M059J (cell line): Measurements from ENCODE around the gene KRI1. TPM values are rescaled to one million over a fixed set of nuclear protein-coding genes. Genes with fewer than 3 reads are reported as not detected.
"Not testable (repeated sequence)": the region's sequence is repeated elsewhere in the genome, so short reads cannot be mapped to it uniquely, and the experiment has no call there.

Experiments
- DNase-seq: peaks from one replicate; pipeline ENCODE4 v3.0.0-alpha.2; 2012; ENCODE audit warnings: low read depth
- total RNA-seq: library from RNA; depleted of rRNA; stranded (reverse); fragments of >200 nt; shearing (Covaris generic); gene quantifications from 2 replicates; pipeline ENCODE4 v1.2.3, GENCODE V29; 2014

KRI1 gene
- total RNA-seq, 1 experiment from 2014 or later: 10.5 TPM

- no peak for DNase-seq
Measured at GRCh38 chr19:10550336-10550735, 15.5 kb downstream of the KRI1 start.

DNA sequence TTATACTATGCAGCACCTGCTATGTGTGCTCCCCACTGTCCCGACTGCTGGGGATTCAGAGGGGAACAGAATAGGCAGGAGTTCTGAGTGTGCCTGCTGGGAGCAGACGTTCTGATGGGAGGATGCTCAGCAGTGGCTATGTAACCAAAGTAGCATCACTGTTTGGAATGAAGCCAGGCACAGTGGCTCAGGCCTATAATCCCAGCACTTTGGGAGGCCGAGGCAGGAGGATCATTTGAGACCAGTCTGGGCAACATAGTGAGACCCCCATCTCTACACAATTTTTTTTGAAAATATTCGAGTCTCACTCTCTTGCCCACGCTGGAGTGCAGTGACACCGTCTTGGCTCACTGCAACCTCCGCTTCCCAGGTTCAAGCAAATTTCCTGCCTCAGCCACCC lies 16.1 kb downstream of the KRI1 start:
- DNase-seq: no peak

DNA sequence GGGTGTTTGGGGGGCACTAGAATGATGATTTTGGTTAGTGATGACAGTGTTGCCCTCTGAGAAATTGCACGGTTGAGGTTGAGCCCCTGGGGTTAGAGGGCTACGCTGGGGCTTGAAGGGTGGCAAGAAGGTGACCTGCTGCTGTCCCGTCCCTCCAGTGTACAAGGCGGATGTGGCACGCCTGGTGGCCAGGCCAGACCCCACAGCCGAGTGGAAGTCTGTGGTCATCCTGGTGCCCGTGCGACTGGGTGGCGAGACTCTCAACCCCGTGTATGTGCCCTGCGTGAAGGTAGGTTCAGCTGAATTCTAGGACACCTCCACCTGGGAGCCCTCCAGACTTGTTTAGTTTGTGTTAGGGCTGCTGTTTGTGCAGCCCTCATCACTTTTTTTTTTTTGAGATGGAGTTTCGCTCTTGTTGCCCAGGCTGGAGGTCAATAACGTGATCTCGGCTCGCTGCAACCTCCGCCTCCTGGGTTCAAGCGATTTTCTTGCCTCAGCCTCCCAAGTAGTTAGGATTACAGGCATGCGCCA lies 17.0 kb downstream of the KRI1 start:
- DNase-seq: no peak

DNA sequence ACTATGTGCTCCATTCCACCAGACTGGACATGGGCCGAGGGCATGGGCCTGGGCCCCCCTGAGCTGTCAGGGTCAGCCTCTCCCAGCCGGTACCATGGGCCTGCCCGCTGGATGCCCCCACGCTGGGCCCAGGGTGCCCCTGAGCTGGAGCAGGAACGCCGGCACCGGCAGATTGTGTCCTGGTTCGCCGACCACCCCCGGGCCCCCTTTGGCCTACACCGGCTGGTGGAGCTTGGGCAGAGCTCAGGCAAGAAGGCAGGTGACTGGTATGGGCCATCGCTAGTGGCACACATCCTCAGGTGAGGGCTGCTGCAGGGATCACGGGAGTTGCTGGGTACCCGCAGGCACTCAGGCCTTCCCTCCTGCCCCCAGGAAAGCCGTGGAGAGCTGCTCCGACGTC lies 19.0 kb downstream of the KRI1 start:
- no peak for DNase-seq

DNA sequence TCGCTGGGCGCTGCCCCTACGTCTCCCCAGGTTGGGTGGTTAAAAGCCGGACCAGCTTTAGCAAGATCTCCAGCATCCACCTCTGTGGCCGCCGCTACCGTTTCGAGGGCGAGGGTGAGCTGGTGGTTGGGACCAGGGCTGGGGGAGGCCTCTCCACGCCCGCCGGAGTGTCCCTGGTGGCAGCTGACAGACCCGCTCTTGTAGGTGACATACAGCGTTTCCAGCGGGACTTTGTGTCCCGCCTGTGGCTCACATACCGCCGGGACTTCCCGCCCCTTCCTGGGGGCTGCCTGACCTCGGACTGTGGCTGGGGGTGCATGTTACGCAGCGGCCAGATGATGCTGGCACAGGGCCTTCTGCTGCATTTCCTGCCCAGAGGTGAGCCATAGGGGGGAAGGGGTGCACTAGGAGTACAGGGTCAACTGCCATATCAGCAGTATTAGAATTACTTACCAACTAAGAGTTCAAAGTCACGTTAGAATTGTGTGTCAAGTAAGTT lies 21.0 kb downstream of the KRI1 start:
- no peak for DNase-seq

DNA sequence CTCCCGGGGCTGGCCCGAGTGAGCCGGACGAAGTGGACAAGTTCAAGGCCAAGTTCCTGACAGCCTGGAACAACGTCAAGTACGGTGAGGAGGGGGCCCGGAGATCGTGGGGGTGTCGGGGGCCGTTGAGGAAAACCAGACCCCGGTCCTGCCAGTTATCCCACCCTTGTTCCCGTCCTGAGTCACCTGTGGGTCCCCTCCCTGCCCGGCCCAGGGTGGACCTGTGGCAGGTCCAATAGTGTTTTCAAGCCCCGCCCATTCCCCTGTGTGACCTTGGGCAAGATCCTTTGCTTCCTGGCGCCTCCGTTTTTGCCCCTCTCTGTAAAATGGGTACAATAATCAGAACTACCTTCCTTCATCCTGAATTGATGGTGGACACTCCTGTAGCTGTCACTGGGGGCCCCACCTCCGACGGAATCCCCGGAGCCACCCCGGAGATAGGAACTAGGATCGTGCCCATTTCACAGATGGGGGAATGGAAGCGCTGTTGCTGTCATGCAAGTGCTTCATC lies 21.5 kb downstream of the KRI1 start:
- DNase-seq: no peak

DNA sequence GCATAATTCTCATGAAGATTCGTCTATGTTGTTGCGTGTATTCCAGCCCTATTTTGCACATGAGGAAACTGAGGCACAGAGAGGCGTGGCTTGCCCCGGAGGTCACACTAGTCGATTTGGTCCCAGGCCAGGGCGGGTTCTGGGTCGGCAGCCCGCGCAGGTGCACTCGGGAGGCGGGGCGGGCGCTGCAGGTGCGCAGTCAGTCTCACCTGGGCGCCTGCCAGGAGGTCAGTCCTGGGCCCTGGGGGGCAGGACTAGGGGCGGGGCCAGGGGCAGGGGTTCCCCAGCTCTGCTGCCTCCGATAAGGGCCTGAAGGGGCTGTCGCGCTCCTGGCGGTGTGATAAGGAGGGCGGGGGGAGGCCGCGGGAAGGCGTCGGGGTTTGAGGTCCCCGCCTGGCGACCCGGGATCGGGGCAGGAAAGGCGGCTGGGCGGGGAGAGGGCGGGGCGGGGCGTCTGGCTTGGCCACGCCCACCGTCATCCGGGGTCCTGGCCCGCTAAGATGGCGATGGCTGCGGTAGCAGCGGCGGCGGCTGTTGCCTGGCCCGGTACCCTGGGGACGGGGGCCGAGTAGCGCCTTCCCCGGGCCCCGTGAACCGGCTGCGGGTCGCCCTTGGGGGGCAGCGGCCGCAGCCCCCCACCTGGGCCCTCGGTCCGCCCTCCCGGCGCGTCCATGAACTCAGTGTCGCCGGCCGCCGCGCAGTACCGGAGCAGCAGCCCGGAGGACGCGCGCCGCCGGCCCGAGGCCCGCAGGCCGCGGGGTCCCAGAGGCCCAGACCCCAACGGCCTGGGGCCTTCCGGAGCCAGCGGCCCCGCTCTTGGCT lies 22.2 kb downstream of the KRI1 start, which contains the start of gene ATG4D:
TSS of gene ATG4D (plus strand) at position 485 of the 822 bp plus-strand sequence. CDS start at position 672, 187 bp downstream.
- DNase-seq: peak; percentile 55

DNA sequence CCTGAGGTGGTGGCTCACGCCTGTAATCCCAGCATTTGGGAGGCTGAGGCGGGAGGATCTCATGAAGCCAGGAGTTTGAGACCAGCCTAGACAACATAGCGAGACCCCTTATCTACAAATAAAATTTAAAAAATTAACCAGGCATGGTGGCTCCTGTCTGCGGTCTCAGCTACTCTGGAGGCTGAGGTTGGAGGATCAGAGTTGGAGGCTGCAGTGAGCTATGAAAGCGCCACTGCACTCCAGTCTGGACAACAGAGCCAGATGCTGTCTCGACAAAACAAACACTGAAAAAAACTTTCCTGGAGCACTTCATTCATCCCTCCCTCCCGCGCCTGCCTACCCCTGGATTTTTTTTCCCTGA lies 22.8 kb downstream of the KRI1 start:
- DNase-seq: no peak

DNA sequence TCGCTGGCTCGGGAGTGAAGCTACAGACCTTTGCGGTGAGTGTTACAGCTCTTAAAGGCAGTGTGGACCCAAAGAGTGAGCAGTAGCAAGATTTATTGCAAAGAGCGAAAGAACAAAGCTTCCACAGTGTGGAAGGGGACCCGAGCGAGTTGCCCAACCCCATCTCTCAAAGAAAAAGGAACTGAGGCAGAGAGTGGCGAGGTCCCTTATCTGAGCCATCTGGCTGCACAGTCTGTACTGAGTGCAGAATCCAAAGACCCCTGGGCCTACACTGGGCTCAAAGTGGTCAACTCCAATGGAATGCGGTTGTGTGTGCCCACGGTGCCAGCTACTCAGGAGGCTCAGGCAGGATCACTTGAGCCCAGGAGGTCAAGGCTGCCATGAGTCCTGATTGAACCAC lies 26.8 kb downstream of the KRI1 start:
- DNase-seq: not testable (repeated sequence)

DNA sequence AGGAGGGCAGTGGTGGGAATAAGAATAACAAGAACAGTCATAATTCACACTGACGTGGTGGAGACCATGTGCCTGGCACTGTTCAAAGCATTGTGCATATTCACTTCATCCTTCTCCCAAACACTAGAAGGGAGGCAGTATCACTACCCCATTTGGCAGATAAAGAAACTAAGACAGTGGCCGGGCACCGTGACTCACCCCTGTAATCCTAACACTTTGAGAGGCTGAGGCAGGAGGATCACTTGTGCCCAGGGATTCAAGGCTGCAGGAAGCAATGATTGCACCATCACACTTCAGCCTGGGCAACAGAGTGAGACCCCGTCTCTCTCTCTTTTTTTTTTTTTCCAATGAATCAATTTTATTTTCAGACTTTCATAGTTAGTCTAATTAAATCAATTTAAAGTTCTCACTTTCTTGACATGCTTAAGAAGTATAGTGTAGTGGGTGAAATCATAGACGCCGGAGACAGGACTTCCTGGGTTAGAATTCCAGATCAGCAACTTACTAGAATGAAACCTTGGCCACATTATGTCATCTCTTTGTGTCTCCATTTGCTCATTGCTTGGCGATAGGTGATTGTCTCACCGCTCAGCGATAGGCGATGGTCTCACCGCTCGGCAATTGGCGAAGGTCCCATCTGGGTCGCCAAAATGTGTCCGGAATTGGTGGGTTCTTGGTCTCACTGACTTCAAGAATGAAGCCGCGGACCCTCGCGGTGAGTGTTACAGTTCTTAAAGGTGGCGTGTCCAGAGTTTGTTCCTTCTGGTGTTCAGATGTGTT lies 27.4 kb downstream of the KRI1 start:
- DNase-seq: no peak

GRCh38 chr19:10537668-10538067 lies 28.1 kb downstream of the KRI1 start:
- DNase-seq: no peak

GRCh38 chr19:10535613-10536012 lies 30.2 kb downstream of the KRI1 start:
- DNase-seq: no peak

GRCh38 chr19:10533646-10534386 lies 32.0 kb downstream of the KRI1 start:
- DNase-seq: peak; percentile 69

DNA sequence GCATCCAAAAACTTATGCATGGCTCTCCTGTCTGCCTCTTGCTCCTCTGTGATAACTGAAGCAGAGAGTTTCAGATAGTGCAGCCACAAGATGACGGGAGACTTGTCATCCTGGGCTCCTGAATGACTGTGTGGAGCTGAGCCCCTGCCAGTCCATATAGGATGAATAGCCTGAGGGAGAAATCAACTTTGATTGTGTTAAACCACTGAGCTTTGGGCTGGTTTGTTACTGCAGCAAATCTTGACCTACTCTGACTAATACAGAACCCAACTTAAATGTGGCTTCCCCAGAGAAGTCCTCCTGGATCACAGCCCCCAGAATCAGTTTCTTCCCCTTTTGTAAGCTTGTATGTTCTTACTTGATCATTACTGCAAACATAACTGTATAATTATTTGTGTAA lies 33.4 kb downstream of the KRI1 start:
- DNase-seq: no peak

- not testable (repeated sequence) for DNase-seq
Measured at GRCh38 chr19:10526887-10527286, 38.9 kb downstream of the KRI1 start.

GRCh38 chr19:10525636-10526035 lies 40.2 kb downstream of the KRI1 start:
- DNase-seq: no peak

- no peak for DNase-seq
Measured at GRCh38 chr19:10523135-10523636, 42.6 kb downstream of the KRI1 start.

DNA sequence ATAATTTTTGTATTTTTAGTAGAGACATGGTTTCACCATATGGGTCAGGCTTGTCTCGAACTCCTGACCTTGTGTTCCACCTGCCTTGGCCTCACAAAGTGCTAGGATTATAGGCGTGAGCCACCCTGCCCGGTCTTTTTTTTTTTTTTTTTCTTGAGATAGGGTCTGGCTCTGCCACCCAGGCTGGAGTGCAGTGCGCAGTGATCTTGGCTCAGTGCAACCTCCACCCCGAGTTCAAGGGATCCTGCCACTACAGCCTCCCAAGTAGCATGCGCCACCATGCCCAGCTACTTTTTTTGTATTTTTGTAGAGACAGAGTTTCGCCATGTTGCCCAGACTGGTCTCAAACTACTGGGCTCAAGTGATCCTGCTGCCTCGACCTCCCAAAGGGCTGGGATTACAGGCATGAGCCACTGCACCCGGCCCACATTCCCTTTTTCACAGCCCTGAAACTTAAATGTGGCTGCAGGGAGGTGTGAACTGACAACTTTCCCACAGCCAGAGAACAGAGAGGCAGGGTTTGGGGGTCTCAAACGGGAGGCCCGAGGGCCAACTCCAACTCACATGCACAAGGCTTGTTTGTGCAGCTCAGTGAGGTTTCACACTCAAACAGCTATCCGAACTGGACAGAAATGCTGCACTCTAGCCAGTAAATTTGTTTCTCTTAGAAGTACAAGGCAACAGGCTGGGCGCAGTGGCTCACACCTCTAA lies 44.2 kb downstream of the KRI1 start:
- no peak for DNase-seq

DNA sequence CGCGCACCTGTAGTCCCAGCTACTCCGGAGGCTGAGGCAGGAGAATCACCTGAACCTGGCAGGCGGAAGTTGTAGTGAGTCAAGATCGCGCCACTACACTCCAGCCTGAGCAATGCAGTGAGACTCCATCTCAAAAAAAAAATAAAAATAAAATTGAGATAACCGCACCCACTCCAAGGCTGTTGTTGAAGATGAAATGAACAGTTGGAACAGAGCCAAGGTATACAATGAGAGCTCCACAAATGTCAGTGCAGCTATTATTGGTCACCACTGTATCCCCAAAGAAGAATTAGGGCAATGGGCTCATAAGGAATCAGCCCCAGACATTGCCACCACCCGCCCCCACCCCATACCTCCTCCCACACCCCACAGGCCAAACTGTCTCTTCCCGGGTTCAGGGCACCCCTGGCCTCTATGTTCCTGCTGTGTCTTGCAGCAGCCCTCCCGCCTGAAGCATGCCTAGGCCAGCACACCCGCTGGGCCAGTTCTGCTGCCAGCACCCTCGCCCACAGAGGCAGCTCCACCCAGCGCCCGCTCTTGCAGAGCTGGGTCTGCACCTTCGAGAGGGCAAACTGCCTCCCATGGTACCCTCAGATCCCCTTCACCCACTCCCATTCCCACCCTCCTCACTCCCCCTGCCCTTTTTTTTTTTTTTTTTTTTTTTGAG lies 45.0 kb downstream of the KRI1 start:
- DNase-seq: no peak

GRCh38 chr19:10519421-10519820 lies 46.4 kb downstream of the KRI1 start:
- no peak for DNase-seq
